Measurements from ENCODE around the gene MGMT.

- TF ChIP-seq POLR2A (IDR thresholded peaks at IDR 0.05; ENCODE audit: low read length), result no peak
- TF ChIP-seq GATA1 (IDR thresholded peaks at IDR 0.05; ENCODE audit: low read depth, low read length), result no peak
These were observed 237.2 kb downstream of the MGMT start for GRCh38 chr10:129704225-129704624.

All from erythroblast (primary cell).